Measurements from ENCODE around the gene TRIM41.
A peak's percentile ranks its signal among the peaks of the same experiment; 100 is the strongest.

Gene TRIM41

DNA sequence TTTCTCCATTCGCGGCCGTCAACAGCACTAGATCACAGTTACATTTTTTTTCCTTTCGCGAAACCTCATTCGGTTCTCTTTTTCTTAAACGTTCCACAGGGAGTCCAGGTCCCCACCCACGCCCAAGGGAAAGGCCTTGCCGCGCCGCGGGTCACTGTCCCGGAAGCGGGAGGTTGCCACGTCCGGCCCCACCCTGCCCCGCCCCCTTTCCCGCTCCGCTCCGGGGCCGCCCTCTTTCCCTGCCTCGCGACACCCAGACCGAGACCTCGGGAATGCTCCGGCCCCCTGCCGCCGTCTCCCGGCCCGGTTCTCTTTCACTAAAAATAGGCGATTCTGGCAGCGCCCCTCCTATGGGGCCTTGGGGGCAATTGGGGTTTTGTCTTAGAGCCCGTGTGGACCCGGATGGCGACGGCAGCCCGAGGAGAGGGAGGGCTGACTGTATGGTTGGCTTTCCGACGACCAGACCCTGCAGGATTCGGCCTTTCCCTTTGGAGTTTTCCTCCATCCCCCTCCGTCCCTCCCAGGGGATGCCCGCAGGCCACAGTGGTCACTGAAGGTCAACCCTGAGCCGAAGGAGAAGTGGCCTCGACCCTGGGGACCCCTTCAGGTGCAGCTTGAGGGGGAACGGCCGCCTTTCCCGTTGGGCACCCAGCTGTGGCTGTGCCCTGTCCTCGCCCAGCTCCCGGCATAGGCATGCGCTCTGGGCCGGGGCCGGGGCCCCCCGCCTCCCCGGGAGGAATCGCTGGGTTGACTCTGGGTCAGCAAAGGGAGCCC is 23.4 kb downstream of the TRIM41 start (continued):
- TF ChIP-seq ZNF423 (tag by site-specific recombination; IDR thresholded peaks at IDR 0.05) (peak; percentile 44; the same call in 1 of the 2 replicates), KLF7 (tag by site-specific recombination; IDR thresholded peaks at IDR 0.05; ENCODE audit: borderline replicate concordance) (peak; percentile 99), ZBTB8A (tag by site-specific recombination; IDR thresholded peaks at IDR 0.05) (peak; percentile 38; the same call in 1 of the 2 replicates), GLIS1 (tag by site-specific recombination; IDR thresholded peaks at IDR 0.05) (0 out of 2 replicates have a peak, but pooled peaks have one; percentile 20), IKZF3 (tag by site-specific recombination; IDR thresholded peaks at IDR 0.05) (peak; percentile 93), PRDM1 (tag by site-specific recombination; IDR thresholded peaks at IDR 0.05) (peak; percentile 52; the same call in 1 of the 2 replicates), ZNF138 (tag by site-specific recombination; IDR thresholded peaks at IDR 0.05; ENCODE audit: borderline replicate concordance) (no peak), GLIS2 (tag by site-specific recombination; IDR thresholded peaks at IDR 0.05) (peak; percentile 87), HOXC10 (CRISPR knock-in tag; IDR thresholded peaks at IDR 0.05) (no peak), ZNF548 (tag by site-specific recombination; IDR thresholded peaks at IDR 0.05) (no peak), ZEB2 (tag by site-specific recombination; IDR thresholded peaks at IDR 0.05) (peak; percentile 86), WT1 (tag by site-specific recombination; IDR thresholded peaks at IDR 0.05) (peak; percentile 50; the same call in 1 of the 2 replicates), BCL11A (tag by site-specific recombination; IDR thresholded peaks at IDR 0.05; ENCODE audit: low read depth) (peak; percentile 72; the same call in 1 of the 2 replicates), ZNF341 (tag by site-specific recombination; IDR thresholded peaks at IDR 0.05; ENCODE audit: low read depth) (peak; percentile 86), ZXDB (tag by site-specific recombination; IDR thresholded peaks at IDR 0.05) (peak; percentile 92), ZNF660 (tag by site-specific recombination; IDR thresholded peaks at IDR 0.05) (0 out of 2 replicates have a peak, but pooled peaks have one; percentile 53), KLF8 (tag by site-specific recombination; IDR thresholded peaks at IDR 0.05) (peak; percentile 98), ZFP69B (tag by site-specific recombination; IDR thresholded peaks at IDR 0.05) (peak; percentile 62; the same call in 1 of the 2 replicates), ZNF335 (tag by site-specific recombination; conservative IDR thresholded peaks at IDR 0.05) (peak; percentile 42), KLF9 (tag by site-specific recombination; IDR thresholded peaks at IDR 0.05; ENCODE audit: low read depth) (peak; percentile 98), KLF1 (tag by site-specific recombination; IDR thresholded peaks at IDR 0.05) (peak; percentile 99), ZNF600 (tag by site-specific recombination; IDR thresholded peaks at IDR 0.05) (peak; percentile 13; the same call in 1 of the 2 replicates), ZBTB20 (tag by site-specific recombination; IDR thresholded peaks at IDR 0.05) (peak; percentile 90), OSR2 (tag by site-specific recombination; IDR thresholded peaks at IDR 0.05) (no peak), ZNF2 (tag by site-specific recombination; IDR thresholded peaks at IDR 0.05) (peak; percentile 17; the same call in 1 of the 2 replicates)
- TF ChIP-seq, protein P1, sequence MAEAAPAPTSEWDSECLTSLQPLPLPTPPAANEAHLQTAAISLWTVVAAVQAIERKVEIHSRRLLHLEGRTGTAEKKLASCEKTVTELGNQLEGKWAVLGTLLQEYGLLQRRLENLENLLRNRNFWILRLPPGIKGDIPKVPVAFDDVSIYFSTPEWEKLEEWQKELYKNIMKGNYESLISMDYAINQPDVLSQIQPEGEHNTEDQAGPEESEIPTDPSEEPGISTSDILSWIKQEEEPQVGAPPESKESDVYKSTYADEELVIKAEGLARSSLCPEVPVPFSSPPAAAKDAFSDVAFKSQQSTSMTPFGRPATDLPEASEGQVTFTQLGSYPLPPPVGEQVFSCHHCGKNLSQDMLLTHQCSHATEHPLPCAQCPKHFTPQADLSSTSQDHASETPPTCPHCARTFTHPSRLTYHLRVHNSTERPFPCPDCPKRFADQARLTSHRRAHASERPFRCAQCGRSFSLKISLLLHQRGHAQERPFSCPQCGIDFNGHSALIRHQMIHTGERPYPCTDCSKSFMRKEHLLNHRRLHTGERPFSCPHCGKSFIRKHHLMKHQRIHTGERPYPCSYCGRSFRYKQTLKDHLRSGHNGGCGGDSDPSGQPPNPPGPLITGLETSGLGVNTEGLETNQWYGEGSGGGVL (tag by site-specific recombination; IDR thresholded peaks at IDR 0.05): no peak
- TF ChIP-seq, protein P2, sequence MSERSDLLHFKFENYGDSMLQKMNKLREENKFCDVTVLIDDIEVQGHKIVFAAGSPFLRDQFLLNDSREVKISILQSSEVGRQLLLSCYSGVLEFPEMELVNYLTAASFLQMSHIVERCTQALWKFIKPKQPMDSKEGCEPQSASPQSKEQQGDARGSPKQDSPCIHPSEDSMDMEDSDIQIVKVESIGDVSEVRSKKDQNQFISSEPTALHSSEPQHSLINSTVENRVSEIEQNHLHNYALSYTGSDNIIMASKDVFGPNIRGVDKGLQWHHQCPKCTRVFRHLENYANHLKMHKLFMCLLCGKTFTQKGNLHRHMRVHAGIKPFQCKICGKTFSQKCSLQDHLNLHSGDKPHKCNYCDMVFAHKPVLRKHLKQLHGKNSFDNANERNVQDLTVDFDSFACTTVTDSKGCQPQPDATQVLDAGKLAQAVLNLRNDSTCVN (tag by site-specific recombination; optimal IDR thresholded peaks at IDR 0.05): peak; percentile 42
- TF ChIP-seq, protein P3, sequence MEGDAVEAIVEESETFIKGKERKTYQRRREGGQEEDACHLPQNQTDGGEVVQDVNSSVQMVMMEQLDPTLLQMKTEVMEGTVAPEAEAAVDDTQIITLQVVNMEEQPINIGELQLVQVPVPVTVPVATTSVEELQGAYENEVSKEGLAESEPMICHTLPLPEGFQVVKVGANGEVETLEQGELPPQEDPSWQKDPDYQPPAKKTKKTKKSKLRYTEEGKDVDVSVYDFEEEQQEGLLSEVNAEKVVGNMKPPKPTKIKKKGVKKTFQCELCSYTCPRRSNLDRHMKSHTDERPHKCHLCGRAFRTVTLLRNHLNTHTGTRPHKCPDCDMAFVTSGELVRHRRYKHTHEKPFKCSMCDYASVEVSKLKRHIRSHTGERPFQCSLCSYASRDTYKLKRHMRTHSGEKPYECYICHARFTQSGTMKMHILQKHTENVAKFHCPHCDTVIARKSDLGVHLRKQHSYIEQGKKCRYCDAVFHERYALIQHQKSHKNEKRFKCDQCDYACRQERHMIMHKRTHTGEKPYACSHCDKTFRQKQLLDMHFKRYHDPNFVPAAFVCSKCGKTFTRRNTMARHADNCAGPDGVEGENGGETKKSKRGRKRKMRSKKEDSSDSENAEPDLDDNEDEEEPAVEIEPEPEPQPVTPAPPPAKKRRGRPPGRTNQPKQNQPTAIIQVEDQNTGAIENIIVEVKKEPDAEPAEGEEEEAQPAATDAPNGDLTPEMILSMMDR (tag by site-specific recombination; IDR thresholded peaks at IDR 0.05): peak; percentile 25; the same call in 1 of the 2 replicates
- TF ChIP-seq, protein P4, sequence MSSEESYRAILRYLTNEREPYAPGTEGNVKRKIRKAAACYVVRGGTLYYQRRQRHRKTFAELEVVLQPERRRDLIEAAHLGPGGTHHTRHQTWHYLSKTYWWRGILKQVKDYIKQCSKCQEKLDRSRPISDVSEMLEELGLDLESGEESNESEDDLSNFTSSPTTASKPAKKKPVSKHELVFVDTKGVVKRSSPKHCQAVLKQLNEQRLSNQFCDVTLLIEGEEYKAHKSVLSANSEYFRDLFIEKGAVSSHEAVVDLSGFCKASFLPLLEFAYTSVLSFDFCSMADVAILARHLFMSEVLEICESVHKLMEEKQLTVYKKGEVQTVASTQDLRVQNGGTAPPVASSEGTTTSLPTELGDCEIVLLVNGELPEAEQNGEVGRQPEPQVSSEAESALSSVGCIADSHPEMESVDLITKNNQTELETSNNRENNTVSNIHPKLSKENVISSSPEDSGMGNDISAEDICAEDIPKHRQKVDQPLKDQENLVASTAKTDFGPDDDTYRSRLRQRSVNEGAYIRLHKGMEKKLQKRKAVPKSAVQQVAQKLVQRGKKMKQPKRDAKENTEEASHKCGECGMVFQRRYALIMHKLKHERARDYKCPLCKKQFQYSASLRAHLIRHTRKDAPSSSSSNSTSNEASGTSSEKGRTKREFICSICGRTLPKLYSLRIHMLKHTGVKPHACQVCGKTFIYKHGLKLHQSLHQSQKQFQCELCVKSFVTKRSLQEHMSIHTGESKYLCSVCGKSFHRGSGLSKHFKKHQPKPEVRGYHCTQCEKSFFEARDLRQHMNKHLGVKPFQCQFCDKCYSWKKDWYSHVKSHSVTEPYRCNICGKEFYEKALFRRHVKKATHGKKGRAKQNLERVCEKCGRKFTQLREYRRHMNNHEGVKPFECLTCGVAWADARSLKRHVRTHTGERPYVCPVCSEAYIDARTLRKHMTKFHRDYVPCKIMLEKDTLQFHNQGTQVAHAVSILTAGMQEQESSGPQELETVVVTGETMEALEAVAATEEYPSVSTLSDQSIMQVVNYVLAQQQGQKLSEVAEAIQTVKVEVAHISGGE (tag by site-specific recombination; conservative IDR thresholded peaks at IDR 0.05; ENCODE audit: low read depth): peak; percentile 85
- TF ChIP-seq, protein P5, sequence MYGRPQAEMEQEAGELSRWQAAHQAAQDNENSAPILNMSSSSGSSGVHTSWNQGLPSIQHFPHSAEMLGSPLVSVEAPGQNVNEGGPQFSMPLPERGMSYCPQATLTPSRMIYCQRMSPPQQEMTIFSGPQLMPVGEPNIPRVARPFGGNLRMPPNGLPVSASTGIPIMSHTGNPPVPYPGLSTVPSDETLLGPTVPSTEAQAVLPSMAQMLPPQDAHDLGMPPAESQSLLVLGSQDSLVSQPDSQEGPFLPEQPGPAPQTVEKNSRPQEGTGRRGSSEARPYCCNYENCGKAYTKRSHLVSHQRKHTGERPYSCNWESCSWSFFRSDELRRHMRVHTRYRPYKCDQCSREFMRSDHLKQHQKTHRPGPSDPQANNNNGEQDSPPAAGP (tag by site-specific recombination; IDR thresholded peaks at IDR 0.05): 0 out of 2 replicates have a peak, but pooled peaks have one; percentile 20
